HepG2 (cell line): Measurements from ENCODE around the gene UQCR11. TPM values are rescaled to one million over a fixed set of nuclear protein-coding genes. Genes with fewer than 3 reads are reported as not detected.

ENCODE experiments used
- CAMTA2 ChIP-seq: sonication (generic); formaldehyde crosslinking; IDR thresholded peaks from 2 replicates; pipeline ENCODE4 v1.4.0; 2020; ENCODE audit warnings: mild to moderate bottlenecking, missing genetic modification reagents, borderline replicate concordance
- DZIP1 ChIP-seq: sonication (generic); formaldehyde crosslinking; IDR thresholded peaks from 2 replicates; pipeline ENCODE4 v1.5.0; 2020; ENCODE audit warnings: mild to moderate bottlenecking, missing genetic modification reagents
- HDAC1 ChIP-seq: sonication (generic); formaldehyde crosslinking; IDR thresholded peaks from 2 replicates; pipeline ENCODE4 v1.5.1; 2020; ENCODE audit warnings: mild to moderate bottlenecking, missing genetic modification reagents
- MTA3 ChIP-seq: sonication (generic); formaldehyde crosslinking; IDR thresholded peaks from 2 replicates; pipeline ENCODE4 v1.4.0; 2020; ENCODE audit warnings: missing genetic modification reagents
- MTF2 ChIP-seq: sonication (generic); formaldehyde crosslinking; IDR thresholded peaks from 2 replicates; pipeline ENCODE4 v1.5.0; 2020; ENCODE audit warnings: missing genetic modification reagents, borderline replicate concordance
- NFIC ChIP-seq: IDR thresholded peaks from 2 replicates; pipeline ENCODE4 v1.6.1; 2012; ENCODE audit warnings: mild to moderate bottlenecking, low read length, inconsistent platforms
- NFRKB ChIP-seq: fragments of 450-650 bp; IDR thresholded peaks from 2 replicates; pipeline ENCODE4 v1.6.1; 2017
- NR3C1 ChIP-seq: sonication (generic); formaldehyde crosslinking; IDR thresholded peaks from 2 replicates; pipeline ENCODE4 v1.4.0; 2020; ENCODE audit warnings: missing genetic modification reagents
- PRPF4 ChIP-seq: fragments of 200-400 bp; formaldehyde crosslinking; IDR thresholded peaks from 2 replicates; pipeline ENCODE4 v1.6.1; 2016; ENCODE audit warnings: low read length, low read depth; ENCODE audit not compliant: poor library complexity, severe bottlenecking
- RAD51 ChIP-seq: fragments of 450-650 bp; IDR thresholded peaks from 2 replicates; pipeline ENCODE4 v1.6.1; 2016; ENCODE audit warnings: borderline replicate concordance
- REST ChIP-seq, 2 experiments: IDR thresholded peaks; 2 replicates each; pipeline ENCODE4 v1.6.1; 2011 to 2012; ENCODE audit warnings: low read length in 2 of 2, borderline replicate concordance in 1 of 2, low read depth in 1 of 2, mild to moderate bottlenecking in 1 of 2, moderate library complexity in 1 of 2
- RFX3 ChIP-seq: IDR thresholded peaks from 2 replicates; pipeline ENCODE4 v1.6.1; 2016; ENCODE audit warnings: missing biosample characterization, missing genetic modification reagents
- SETDB1 ChIP-seq: sonication (generic); formaldehyde crosslinking; IDR thresholded peaks from 2 replicates; pipeline ENCODE4 v1.5.1; 2020; ENCODE audit warnings: missing genetic modification reagents, mild to moderate bottlenecking, borderline replicate concordance
- ZBTB1 ChIP-seq: sonication (generic); formaldehyde crosslinking; IDR thresholded peaks from 2 replicates; pipeline ENCODE4 v1.4.0; 2020; ENCODE audit warnings: missing genetic modification reagents, borderline replicate concordance
- ZMYM2 ChIP-seq: sonication (generic); formaldehyde crosslinking; IDR thresholded peaks from 2 replicates; pipeline ENCODE4 v1.8.0; 2022; ENCODE audit warnings: mild to moderate bottlenecking, missing genetic modification reagents
- ZNF18 ChIP-seq: sonication (generic); formaldehyde crosslinking; IDR thresholded peaks from 2 replicates; pipeline ENCODE4 v1.8.0; 2022; ENCODE audit warnings: mild to moderate bottlenecking, missing genetic modification reagents; ENCODE audit not compliant: insufficient replicate concordance
- ZNF496 ChIP-seq: sonication (generic); formaldehyde crosslinking; IDR thresholded peaks from 2 replicates; pipeline ENCODE4 v1.8.1; 2023; ENCODE audit warnings: mild to moderate bottlenecking, moderate library complexity, missing genetic modification reagents; ENCODE audit not compliant: insufficient replicate concordance
- ZNF780A ChIP-seq: sonication (generic); formaldehyde crosslinking; IDR thresholded peaks from 2 replicates; pipeline ENCODE4 v1.8.0; 2022; ENCODE audit warnings: mild to moderate bottlenecking, missing genetic modification reagents, moderate library complexity
- ZSCAN22 ChIP-seq: sonication (generic); formaldehyde crosslinking; IDR thresholded peaks from 2 replicates; pipeline ENCODE4 v1.4.0; 2020; ENCODE audit warnings: mild to moderate bottlenecking, missing genetic modification reagents
- polyA plus RNA-seq, 8 experiments: library from polyadenylated mRNA; depleted of rRNA in 3 of 8; stranded (reverse) in 7 of 8; unstranded in 1 of 8; fragments of >200 nt; fragmentation: Illumina TruSeq in 4 of 8; extraction: Trizol in 4 of 8; gene quantifications; 2 replicates each; pipeline versions ENCODE4 v1.2.1 to v1.2.3, GENCODE V29; 2011 to 2016; ENCODE audit warnings: low read depth in 4 of 8, missing spikeins in 1 of 8, mixed read lengths in 1 of 8; ENCODE audit not compliant: insufficient read depth in 1 of 8
- total RNA-seq, 5 experiments: library from RNA; depleted of rRNA; stranded (reverse); fragments of >200 nt; fragmentation: Illumina TruSeq; extraction: Trizol; gene quantifications; 2 replicates each; pipeline ENCODE4 v1.2.3, GENCODE V29; 2016; ENCODE audit warnings: low read depth in 1 of 5
- TF ChIP-seq, protein P1 (sequence below): IDR thresholded peaks from 2 replicates; pipeline ENCODE4 v1.6.1; 2012; ENCODE audit warnings: low read depth, low read length, improper control_type of control experiment

UQCR11 gene
- total and polyA plus RNA-seq, 2 of the 13 experiments (the other 11 are each of a cell fraction or from before 2014, with no cell fraction given), result 125 to 214 TPM

GRCh38 chr19:1652471-1653299, 47.4 kb upstream of the UQCR11 start, which contains the start of gene TCF3 (continued):
- 0 out of 2 replicates have a peak, but pooled peaks have one; percentile 51 for TF ChIP-seq DZIP1 (CRISPR knock-in tag)
- TF ChIP-seq ZNF780A, result no peak
- no peak for TF ChIP-seq ZNF496
- TF ChIP-seq CAMTA2, result no peak
- 0 out of 2 replicates have a peak, but pooled peaks have one; percentile 22 for TF ChIP-seq RFX3 (CRISPR knock-in tag)
- TF ChIP-seq ZNF18, result no peak
- TF ChIP-seq REST (IDR thresholded peaks at IDR 0.05; ENCODE audit: borderline replicate concordance in 1 of 2, low read depth in 1 of 2, low read length in 2 of 2), result no peak
- no peak for TF ChIP-seq MTF2
- no peak for TF ChIP-seq NFIC
- TF ChIP-seq, protein P1, sequence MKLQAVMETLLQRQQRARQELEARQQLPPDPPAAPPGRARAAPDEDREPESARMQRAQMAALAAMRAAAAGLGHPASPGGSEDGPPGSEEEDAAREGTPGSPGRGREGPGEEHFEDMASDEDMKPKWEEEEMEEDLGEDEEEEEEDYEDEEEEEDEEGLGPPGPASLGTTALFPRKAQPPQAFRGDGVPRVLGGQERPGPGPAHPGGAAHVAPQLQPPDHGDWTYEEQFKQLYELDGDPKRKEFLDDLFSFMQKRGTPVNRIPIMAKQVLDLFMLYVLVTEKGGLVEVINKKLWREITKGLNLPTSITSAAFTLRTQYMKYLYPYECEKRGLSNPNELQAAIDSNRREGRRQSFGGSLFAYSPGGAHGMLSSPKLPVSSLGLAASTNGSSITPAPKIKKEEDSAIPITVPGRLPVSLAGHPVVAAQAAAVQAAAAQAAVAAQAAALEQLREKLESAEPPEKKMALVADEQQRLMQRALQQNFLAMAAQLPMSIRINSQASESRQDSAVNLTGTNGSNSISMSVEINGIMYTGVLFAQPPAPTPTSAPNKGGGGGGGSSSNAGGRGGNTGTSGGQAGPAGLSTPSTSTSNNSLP, result peak; percentile 26; the same call in 1 of the 2 replicates
- TF ChIP-seq ZSCAN22 (CRISPR knock-in tag), result no peak
- no peak for TF ChIP-seq RAD51
- no peak for TF ChIP-seq PRPF4
- no peak for TF ChIP-seq ZMYM2 (CRISPR knock-in tag)
- no peak for TF ChIP-seq NFRKB
- no peak for TF ChIP-seq ZBTB1 (CRISPR knock-in tag)
- TF ChIP-seq SETDB1, result no peak
- peak; percentile 55; the same call in 1 of the 2 replicates for TF ChIP-seq HDAC1 (CRISPR knock-in tag)
- TF ChIP-seq MTA3 (CRISPR knock-in tag), result no peak
- no peak for TF ChIP-seq NR3C1 (CRISPR knock-in tag)
